A673 (cell line): ENCODE results near the gene TMEM126B. TPM values are rescaled to one million over a fixed set of nuclear protein-coding genes. Genes with fewer than 3 reads are reported as not detected.

Experiments
- BruUV-seq: library from RNA; stranded (reverse); fragments of 400-500 nt; replicated peaks from 2 replicates; lab custom pipeline; 2021; lab: Mats Ljungman, UMichigan
- CTCF ChIA-PET: fragments of 300-600 bp; sonication (Branson Sonifier 250); formaldehyde crosslinking; loops from one replicate; lab custom pipeline; 2022; ENCODE audit warnings: antibody characterized with exemption; lab: Charles Lee
- POLR2A ChIA-PET: fragments of 300-600 bp; sonication (Branson Sonifier 250); formaldehyde crosslinking; loops from one replicate; lab custom pipeline; 2022; ENCODE audit warnings: antibody characterized with exemption; ENCODE audit not compliant: low non-redundant PET; lab: Charles Lee
- DNase-seq: peaks from one replicate; pipeline ENCODE4 v3.0.0-alpha.2; 2015; ENCODE audit warnings: low spot score
- H3K27ac ChIP-seq: fragments of 200-600 bp; sonication (generic); 2 replicates; pipeline ENCODE4 v1.5.1; 2016; ENCODE audit warnings: mixed run types, low read depth, mild to moderate bottlenecking, mixed read lengths, antibody characterized with exemption, low read length; ENCODE audit not compliant: poor library complexity, severe bottlenecking
- H3K27me3 ChIP-seq: fragments of 200-600 bp; sonication (generic); replicated peaks from 2 replicates; pipeline ENCODE4 v1.6.1; 2017; ENCODE audit warnings: mixed run types, low read depth, mild to moderate bottlenecking, mixed read lengths, antibody characterized with exemption, low read length; ENCODE audit not compliant: insufficient read depth, poor library complexity
- H3K36me3 ChIP-seq: fragments of 200-600 bp; sonication (generic); 2 replicates; pipeline ENCODE4 v1.6.1; 2016; ENCODE audit warnings: mixed run types, mild to moderate bottlenecking, mixed read lengths, antibody characterized with exemption, low read length; ENCODE audit not compliant: insufficient read depth, poor library complexity, severe bottlenecking
- H3K4me1 ChIP-seq: fragments of 200-600 bp; sonication (generic); 2 replicates; pipeline ENCODE4 v1.6.1; 2017; ENCODE audit warnings: mixed run types, mild to moderate bottlenecking, mixed read lengths, antibody characterized with exemption, low read length; ENCODE audit not compliant: insufficient read depth, poor library complexity, severe bottlenecking
- H3K4me3 ChIP-seq: fragments of 200-600 bp; sonication (generic); 2 replicates; pipeline ENCODE4 v1.5.1; 2016; ENCODE audit warnings: low read depth, mixed run types, mild to moderate bottlenecking, mixed read lengths, low read length; ENCODE audit not compliant: poor library complexity, severe bottlenecking
- H3K9me3 ChIP-seq: fragments of 200-600 bp; sonication (generic); 2 replicates; pipeline ENCODE4 v1.6.1; 2016; ENCODE audit warnings: mixed run types, low read depth, mild to moderate bottlenecking, mixed read lengths, antibody characterized with exemption, low read length; ENCODE audit not compliant: poor library complexity, severe bottlenecking
- CTCF ChIP-seq: fragments of 300-800, 200-600 bp; sonication (generic); conservative IDR thresholded peaks from 2 replicates; pipeline ENCODE4 v1.5.1; 2017; ENCODE audit warnings: low read depth, mild to moderate bottlenecking, antibody characterized with exemption, low read length, moderate library complexity, mixed read lengths
- EZH2 ChIP-seq: fragments of 200-600 bp; sonication (generic); IDR thresholded peaks from 2 replicates; pipeline ENCODE4 v1.6.1; 2017; ENCODE audit warnings: borderline replicate concordance, low read depth, mild to moderate bottlenecking, mixed read lengths, antibody characterized with exemption, low read length; ENCODE audit not compliant: poor library complexity, severe bottlenecking
- intact Hi-C: fragments of 100-400 bp; cut with micrococcal nuclease; formaldehyde crosslinking; loops from one replicate; pipeline ENCODE4 v1.10.0; 2022; ENCODE audit not compliant: unreplicated experiment
- total RNA-seq: library from RNA; stranded (reverse); gene quantifications from 2 replicates; pipeline ENCODE4 v1.2.3, GENCODE V29; 2021

The TMEM126B gene
- total RNA-seq, 1 experiment from 2014 or later: 80.5 TPM

GRCh38 chr11:85656777-85657176 is 28.4 kb downstream of the TMEM126B start:
- TF ChIP-seq CTCF: no peak
- no peak for TF ChIP-seq EZH2
- BruUV-seq: no TSS peak
- DNase-seq: no peak
- peaks cover 36% of the 10 kb centered on the region for H3K4me1 ChIP-seq
- no peak overlapping the region for H3K27ac ChIP-seq
- no peaks in the 10 kb centered on the region for H3K27me3 ChIP-seq
- CTCF ChIA-PET: no interaction called here
- intact Hi-C loops: no loop called here
- H3K9me3 ChIP-seq: no peaks in the 10 kb centered on the region
- H3K36me3 ChIP-seq: peaks cover 68% of the 10 kb centered on the region
- no peak overlapping the region for H3K4me3 ChIP-seq
- POLR2A ChIA-PET: no interaction called here

- no peaks in the 10 kb centered on the region for H3K27me3 ChIP-seq
- H3K27ac ChIP-seq: no peak overlapping the region
- no TSS peak for BruUV-seq
- ChIA-PET POLR2A (no interaction called here), CTCF (no interaction called here)
- intact Hi-C loops: no loop called here
- TF ChIP-seq CTCF (no peak), EZH2 (no peak)
- H3K36me3 ChIP-seq: peaks cover 82% of the 10 kb centered on the region
- DNase-seq: no peak
- H3K9me3 ChIP-seq: no peaks in the 10 kb centered on the region
- no peak overlapping the region for H3K4me3 ChIP-seq
- peaks cover 43% of the 10 kb centered on the region for H3K4me1 ChIP-seq
Measured at GRCh38 chr11:85658180-85658579, 29.8 kb downstream of the TMEM126B start.

GRCh38 chr11:85661972-85662664 is 33.7 kb downstream of the TMEM126B start:
- H3K36me3 ChIP-seq: peaks cover 67% of the 10 kb centered on the region
- H3K4me1 ChIP-seq: peaks cover 43% of the 10 kb centered on the region
- no peaks in the 10 kb centered on the region for H3K9me3 ChIP-seq
- no peak overlapping the region for H3K27ac ChIP-seq
- peak overlapping the region; percentile 87 for H3K4me3 ChIP-seq
- no peak for DNase-seq
- CTCF ChIA-PET: no interaction called here
- TF ChIP-seq EZH2 (no peak), CTCF (no peak)
- BruUV-seq: no TSS peak
- POLR2A ChIA-PET: no interaction called here
- no peaks in the 10 kb centered on the region for H3K27me3 ChIP-seq
- intact Hi-C loops: loop anchor here (5.0 kb wide), 1 partner anchor 65 kb away; no protein-coding TSS in a partner anchor
